Tibial nerve (tissue), 4 donors: ENCODE measurements around the gene VASP. TPM values are rescaled to one million over a fixed set of nuclear protein-coding genes. Genes with fewer than 3 reads are reported as not detected.
A peak's percentile ranks its signal among the peaks of the same experiment; 100 is the strongest.
"Not testable (repeated sequence)": the region's sequence is repeated elsewhere in the genome, so short reads cannot be mapped to it uniquely, and the experiment has no call there.

ENCODE experiments used
- DNase-seq, 2 donors: peaks; one replicate each; pipeline ENCODE4 v3.0.0-alpha.2; 2019; ENCODE audit warnings: low spot score in 2 of 2
- H3K27ac ChIP-seq, 4 donors: fragments of 200-600 bp; sonication (generic) in 3 of 4; one replicate each; pipeline ENCODE4 v1.5.1; 2017 to 2019; ENCODE audit warnings: mild to moderate bottlenecking in 1 of 4
- H3K27me3 ChIP-seq, 2 donors: fragments of 200-600 bp; sonication (generic) in 1 of 2; one replicate each; pipeline versions ENCODE4 v1.5.1 to v1.6.0; 2017 to 2019
- H3K36me3 ChIP-seq, 3 donors: fragments of 200-600 bp; sonication (generic); one replicate each; pipeline ENCODE4 v1.5.1; 2018 to 2019
- H3K4me1 ChIP-seq, 4 donors: fragments of 200-600 bp; sonication (generic) in 3 of 4; one replicate each; pipeline ENCODE4 v1.5.1; 2017 to 2019
- H3K4me3 ChIP-seq, 4 donors: fragments of 200-600 bp; sonication (generic) in 3 of 4; one replicate each; pipeline ENCODE4 v1.5.1; 2017 to 2019; ENCODE audit warnings: mild to moderate bottlenecking in 1 of 4, moderate library complexity in 1 of 4
- H3K9me3 ChIP-seq, 4 donors: fragments of 200-600 bp; sonication (generic) in 3 of 4; one replicate each; pipeline ENCODE4 v1.5.1; 2017 to 2019
- EP300 ChIP-seq, 2 donors: sonication (generic); formaldehyde crosslinking; IDR thresholded peaks; one replicate each; pipeline ENCODE4 v1.6.1; 2017; ENCODE audit warnings: antibody characterized with exemption in 2 of 2, mild to moderate bottlenecking in 1 of 2
- POLR2A ChIP-seq, 2 donors: fragments of 450-650 bp; IDR thresholded peaks; one replicate each; pipeline ENCODE4 v1.6.1; 2017; ENCODE audit warnings: antibody characterized with exemption in 2 of 2, mild to moderate bottlenecking in 2 of 2, moderate library complexity in 2 of 2
- WGBS, 2 donors: methylation state at CpG; one replicate each; pipeline ENCODE4 v1.1.5; 2018; 5-methylcytosine and 5-hydroxymethylcytosine counted together
- total RNA-seq, 4 donors: library from RNA; depleted of rRNA; stranded (reverse); fragments of >200 nt; gene quantifications; one replicate each; pipeline ENCODE4 v1.1.0, GENCODE V29; 2016
- TF ChIP-seq, protein P1 (sequence below), 5 experiments: fragments of 200-600 bp in 3 of 5; fragments of 450-650 bp in 2 of 5; sonication (generic) in 3 of 5; IDR thresholded peaks; one replicate each; pipeline ENCODE4 v1.5.1; 2016 to 2019; ENCODE audit warnings: antibody characterized with exemption in 5 of 5, mild to moderate bottlenecking in 3 of 5, moderate library complexity in 2 of 5

The VASP gene
- total RNA-seq, 4 donors from 2014 or later, result 39.1 to 74.4 (median 59.2) TPM

DNA sequence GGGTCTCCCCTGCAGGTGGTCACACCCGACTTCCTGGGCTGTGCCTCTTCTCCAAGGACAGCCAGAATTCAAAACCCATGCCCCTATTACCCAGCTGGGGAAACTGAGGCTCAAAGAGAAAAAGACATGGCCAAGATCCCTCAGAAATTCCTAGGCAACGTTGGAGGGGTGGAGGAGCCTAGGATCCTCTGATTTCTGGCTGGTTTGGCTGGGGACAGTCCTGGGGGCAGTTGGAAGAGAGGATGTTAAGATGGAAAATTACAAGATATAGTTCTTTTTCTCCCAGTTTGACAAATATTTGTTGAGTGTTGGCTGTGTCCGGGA is 2.4 kb downstream of the VASP start:
- H3K27ac ChIP-seq, result peak overlapping the region; percentile 50 to 92 (median 91)
- no peaks in the 10 kb centered on the region for H3K9me3 ChIP-seq
- peak overlapping the region; percentile 68 to 82 (median 81) for H3K4me3 ChIP-seq
- H3K36me3 ChIP-seq, result no peaks in the 10 kb centered on the region
- TF ChIP-seq EP300 (IDR thresholded peaks at IDR 0.05), result no peak
- no peak for TF ChIP-seq POLR2A (IDR thresholded peaks at IDR 0.05)
- TF ChIP-seq, protein P1, sequence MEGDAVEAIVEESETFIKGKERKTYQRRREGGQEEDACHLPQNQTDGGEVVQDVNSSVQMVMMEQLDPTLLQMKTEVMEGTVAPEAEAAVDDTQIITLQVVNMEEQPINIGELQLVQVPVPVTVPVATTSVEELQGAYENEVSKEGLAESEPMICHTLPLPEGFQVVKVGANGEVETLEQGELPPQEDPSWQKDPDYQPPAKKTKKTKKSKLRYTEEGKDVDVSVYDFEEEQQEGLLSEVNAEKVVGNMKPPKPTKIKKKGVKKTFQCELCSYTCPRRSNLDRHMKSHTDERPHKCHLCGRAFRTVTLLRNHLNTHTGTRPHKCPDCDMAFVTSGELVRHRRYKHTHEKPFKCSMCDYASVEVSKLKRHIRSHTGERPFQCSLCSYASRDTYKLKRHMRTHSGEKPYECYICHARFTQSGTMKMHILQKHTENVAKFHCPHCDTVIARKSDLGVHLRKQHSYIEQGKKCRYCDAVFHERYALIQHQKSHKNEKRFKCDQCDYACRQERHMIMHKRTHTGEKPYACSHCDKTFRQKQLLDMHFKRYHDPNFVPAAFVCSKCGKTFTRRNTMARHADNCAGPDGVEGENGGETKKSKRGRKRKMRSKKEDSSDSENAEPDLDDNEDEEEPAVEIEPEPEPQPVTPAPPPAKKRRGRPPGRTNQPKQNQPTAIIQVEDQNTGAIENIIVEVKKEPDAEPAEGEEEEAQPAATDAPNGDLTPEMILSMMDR (IDR thresholded peaks at IDR 0.05), result no peak
- no peak for DNase-seq
- WGBS, 2 donors, result 7 to 10% methylated on average over 3 of the region's 3 CpGs
- peaks cover 0 to 62% (median 29%) of the 10 kb centered on the region in 4 donors for H3K4me1 ChIP-seq
- H3K27me3 ChIP-seq, result no peaks in the 10 kb centered on the region

DNA sequence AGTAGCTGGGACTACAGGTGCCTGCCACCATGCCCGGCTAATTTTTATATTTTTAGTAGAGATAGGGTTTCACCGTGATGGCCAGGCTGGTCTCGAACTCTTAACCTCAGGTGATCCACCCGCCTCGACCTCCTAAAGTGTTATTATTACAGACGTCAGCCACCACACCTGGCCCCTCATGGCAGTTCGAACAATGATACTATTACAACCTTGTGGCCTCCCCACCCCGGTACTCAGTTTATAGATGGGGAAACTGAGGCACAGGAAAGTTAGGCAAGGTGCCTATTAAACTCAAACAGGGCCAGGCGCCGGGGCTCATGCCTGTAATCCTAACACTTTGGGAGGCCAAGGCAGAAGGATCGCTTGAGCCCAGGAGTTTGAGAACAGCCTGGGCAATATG is 3.1 kb downstream of the VASP start:
- H3K9me3 ChIP-seq, DNase-seq, H3K36me3 ChIP-seq, H3K4me3 ChIP-seq, H3K27me3 ChIP-seq: not testable (repeated sequence)
- H3K27ac ChIP-seq, result peak overlapping the region in 2 of 4 donors; percentile 90 to 92
- WGBS, 2 donors, result 83 to 84% methylated on average over 11 of the region's 11 CpGs
- peaks cover 0 to 68% (median 34%) of the 10 kb centered on the region in 4 donors for H3K4me1 ChIP-seq

DNA sequence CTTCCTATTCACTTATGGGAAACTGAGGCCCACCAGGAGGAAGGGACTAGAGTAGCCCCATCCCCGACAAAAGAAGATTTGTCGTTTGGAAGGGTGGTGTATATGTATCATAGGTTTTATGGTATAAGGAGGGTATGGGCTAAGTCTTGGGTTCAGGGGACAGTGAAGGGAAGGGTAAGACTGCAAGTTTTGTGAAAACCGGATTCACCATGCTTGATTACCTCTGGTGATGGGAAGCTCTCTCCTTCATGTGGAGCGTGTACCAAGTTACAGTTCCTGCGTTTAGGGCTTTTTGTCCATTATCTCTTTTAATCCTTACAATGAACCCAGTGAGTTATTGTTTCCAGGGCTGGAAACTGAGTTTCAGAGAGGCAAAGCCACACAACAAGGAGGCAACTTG is 3.8 kb downstream of the VASP start:
- DNase-seq, result no peak
- Histone ChIP-seq H3K4me3 (no peak overlapping the region), H3K27me3 (no peaks in the 10 kb centered on the region), H3K27ac (no peak overlapping the region), H3K4me1 (peaks cover 0 to 72% (median 37%) of the 10 kb centered on the region in 4 donors), H3K9me3 (no peaks in the 10 kb centered on the region), H3K36me3 (peaks cover 0 to 5% (median 0%) of the 10 kb centered on the region in 3 donors)
- 91 to 94% methylated on average over 5 of the region's 5 CpGs for WGBS, 2 donors
- TF ChIP-seq EP300 (IDR thresholded peaks at IDR 0.05) (no peak), POLR2A (IDR thresholded peaks at IDR 0.05) (no peak)
- TF ChIP-seq, protein P1 (IDR thresholded peaks at IDR 0.05), result no peak

DNA sequence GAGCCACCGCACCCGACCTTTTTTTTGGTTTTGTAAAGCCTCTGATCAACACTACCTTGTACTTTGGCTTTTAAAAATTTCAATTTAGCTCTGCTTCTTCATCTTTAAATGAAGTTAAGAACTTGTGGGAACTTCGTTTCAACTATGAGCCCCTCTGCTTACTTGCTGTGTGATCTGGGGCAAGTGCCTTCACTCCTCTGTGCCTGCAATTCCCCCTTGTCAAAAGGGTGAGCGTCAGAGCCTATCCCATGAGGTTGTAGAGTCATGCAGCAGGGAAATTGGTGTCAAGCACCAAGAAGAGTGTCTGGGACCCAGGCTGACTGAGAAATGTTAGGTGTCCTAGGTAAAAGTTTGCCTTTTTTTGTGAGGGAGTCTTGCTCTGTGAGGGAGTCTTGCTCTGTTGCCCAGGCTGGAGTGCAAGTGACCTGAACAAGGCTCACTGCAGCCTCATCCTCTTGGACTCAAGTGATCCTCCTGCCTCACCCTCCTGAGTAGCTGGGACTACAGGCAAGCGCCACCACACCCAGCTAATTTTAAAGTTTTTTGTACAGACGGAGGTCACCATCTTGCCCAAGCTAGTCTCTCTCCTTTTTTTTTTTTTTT is 5.7 kb downstream of the VASP start:
- Histone ChIP-seq H3K4me3 (no peak overlapping the region), H3K9me3 (no peaks in the 10 kb centered on the region), H3K4me1 (peaks cover 0 to 73% (median 37%) of the 10 kb centered on the region in 4 donors), H3K36me3 (peaks cover 0 to 19% (median 6%) of the 10 kb centered on the region in 3 donors), H3K27me3 (no peaks in the 10 kb centered on the region), H3K27ac (peak overlapping the region in 1 of 4 donors; percentile 1)
- TF ChIP-seq POLR2A (IDR thresholded peaks at IDR 0.05) (no peak), EP300 (IDR thresholded peaks at IDR 0.05) (no peak)
- TF ChIP-seq, protein P1 (IDR thresholded peaks at IDR 0.05), result no peak
- no peak for DNase-seq
- WGBS, 2 donors, result 83 to 86% methylated on average over 6 of the region's 6 CpGs

DNA sequence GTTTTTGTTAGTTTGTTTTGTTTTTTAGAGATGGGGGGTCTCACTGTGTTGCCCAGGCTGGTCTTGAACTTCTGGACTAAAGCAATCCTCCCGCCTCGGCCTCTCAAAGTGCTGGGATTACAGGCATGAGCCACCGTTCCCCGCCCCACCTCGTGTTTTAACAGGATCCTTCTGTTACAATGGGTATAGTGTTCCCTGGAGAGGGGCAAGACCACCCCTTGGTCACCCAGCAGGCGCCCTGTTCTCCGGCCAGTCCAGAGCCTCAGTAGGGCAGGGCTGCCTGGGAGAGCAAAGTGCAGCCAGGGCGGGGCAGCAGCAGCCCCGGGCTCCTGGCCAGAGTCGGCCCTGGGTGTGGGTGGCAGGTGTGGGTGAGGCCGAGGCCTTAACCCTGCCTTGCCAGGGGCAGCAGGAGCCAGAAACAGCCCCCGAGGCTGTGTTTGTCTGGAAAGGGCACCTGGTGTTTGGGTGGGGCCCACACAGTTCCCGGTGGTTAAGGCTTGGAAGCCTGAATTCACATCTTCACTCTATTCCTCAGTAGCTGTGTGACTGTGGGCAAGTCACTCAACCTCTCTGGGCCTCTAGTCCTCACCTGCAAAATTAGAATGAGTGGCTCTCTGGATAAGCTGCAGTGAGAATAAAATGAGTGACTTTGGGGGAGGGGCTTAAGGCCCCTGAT is 7.2 kb downstream of the VASP start:
- Histone ChIP-seq H3K4me1 (peaks cover 0 to 60% (median 31%) of the 10 kb centered on the region in 4 donors), H3K4me3 (no peak overlapping the region), H3K9me3 (no peaks in the 10 kb centered on the region), H3K36me3 (peaks cover 0 to 35% (median 13%) of the 10 kb centered on the region in 3 donors), H3K27me3 (no peaks in the 10 kb centered on the region), H3K27ac (peak overlapping the region in 3 of 4 donors; percentile 74 to 76 (median 75))
- 33 to 34% methylated on average over 13 of the region's 13 CpGs for WGBS, 2 donors
- TF ChIP-seq, protein P1 (IDR thresholded peaks at IDR 0.05), result no peak
- TF ChIP-seq EP300 (IDR thresholded peaks at IDR 0.05) (no peak), POLR2A (IDR thresholded peaks at IDR 0.05) (no peak)
- no peak for DNase-seq
